GM10266 (cell line): ENCODE data around the gene UFD1.

Experiments used
- DNase-seq: peaks from one replicate; pipeline ENCODE4 v3.0.0; 2012; ENCODE audit errors: extremely low spot score
- TF ChIP-seq, protein P1 (sequence below): IDR thresholded peaks from 2 replicates; pipeline ENCODE4 v1.5.1; 2012; ENCODE audit warnings: mild to moderate bottlenecking, low read depth; ENCODE audit not compliant: control insufficient read depth, insufficient read depth; ENCODE audit errors: missing control alignments

The UFD1 gene, protein sequence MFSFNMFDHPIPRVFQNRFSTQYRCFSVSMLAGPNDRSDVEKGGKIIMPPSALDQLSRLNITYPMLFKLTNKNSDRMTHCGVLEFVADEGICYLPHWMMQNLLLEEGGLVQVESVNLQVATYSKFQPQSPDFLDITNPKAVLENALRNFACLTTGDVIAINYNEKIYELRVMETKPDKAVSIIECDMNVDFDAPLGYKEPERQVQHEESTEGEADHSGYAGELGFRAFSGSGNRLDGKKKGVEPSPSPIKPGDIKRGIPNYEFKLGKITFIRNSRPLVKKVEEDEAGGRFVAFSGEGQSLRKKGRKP

DNA sequence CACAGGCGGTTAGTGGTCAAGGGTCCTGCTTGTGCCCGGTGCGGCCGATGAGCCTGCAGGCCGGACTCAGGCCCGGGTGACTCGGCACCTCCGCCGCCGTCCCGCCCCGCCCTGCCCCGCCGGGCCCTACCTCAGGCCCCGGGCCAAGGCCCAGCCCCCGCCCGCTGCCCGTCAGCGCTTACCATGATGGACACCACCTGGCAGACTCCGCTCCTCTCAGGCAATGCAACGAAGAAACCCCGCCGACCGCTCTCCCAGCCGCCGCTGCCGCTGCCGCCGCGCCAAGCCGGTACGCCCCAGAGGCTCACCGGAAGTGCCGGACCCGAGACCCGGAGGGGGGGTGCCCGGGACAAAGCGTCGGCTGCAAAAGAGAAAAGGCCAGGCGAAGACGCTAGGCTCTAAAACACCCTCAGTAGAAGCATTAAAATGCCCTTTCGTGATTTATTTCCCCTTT lies at the start of gene UFD1:
Gene UFD1 (minus strand): TSS at position 293 of the 454 bp plus-strand sequence. CDS start 108 bp downstream, at position 185.
- TF ChIP-seq, protein P1, sequence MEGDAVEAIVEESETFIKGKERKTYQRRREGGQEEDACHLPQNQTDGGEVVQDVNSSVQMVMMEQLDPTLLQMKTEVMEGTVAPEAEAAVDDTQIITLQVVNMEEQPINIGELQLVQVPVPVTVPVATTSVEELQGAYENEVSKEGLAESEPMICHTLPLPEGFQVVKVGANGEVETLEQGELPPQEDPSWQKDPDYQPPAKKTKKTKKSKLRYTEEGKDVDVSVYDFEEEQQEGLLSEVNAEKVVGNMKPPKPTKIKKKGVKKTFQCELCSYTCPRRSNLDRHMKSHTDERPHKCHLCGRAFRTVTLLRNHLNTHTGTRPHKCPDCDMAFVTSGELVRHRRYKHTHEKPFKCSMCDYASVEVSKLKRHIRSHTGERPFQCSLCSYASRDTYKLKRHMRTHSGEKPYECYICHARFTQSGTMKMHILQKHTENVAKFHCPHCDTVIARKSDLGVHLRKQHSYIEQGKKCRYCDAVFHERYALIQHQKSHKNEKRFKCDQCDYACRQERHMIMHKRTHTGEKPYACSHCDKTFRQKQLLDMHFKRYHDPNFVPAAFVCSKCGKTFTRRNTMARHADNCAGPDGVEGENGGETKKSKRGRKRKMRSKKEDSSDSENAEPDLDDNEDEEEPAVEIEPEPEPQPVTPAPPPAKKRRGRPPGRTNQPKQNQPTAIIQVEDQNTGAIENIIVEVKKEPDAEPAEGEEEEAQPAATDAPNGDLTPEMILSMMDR = no peak
- DNase-seq = peak; percentile 83

DNA sequence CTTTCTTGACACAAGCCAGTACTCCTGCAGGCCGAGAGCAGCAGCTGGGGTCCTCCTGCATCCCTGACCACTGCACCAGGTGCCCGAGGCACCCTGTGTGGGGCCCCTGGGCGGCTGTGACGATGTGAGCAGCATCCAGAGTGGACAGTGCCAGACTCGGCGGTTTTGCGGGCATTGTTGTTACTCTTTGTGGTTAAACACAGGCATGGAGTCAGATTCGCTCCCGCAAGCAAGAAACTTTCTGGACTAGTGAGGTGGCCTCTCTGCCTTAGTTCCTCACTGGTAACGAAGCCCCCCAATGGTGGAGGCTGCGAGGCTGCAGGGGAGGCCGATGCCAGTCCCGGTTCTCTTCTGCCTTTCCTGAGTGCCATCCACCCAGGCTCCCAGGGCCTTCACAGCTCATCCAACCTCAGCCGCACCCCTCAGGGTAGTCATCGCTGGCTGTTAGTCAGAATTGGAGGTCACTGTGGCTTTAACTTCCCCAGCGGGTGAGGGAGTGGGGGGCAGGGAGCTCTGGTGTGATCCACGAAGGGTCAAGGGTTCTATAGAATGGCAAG lies 48.9 kb upstream of the UFD1 start:
- TF ChIP-seq, protein P1 = no peak
- no peak for DNase-seq

DNA sequence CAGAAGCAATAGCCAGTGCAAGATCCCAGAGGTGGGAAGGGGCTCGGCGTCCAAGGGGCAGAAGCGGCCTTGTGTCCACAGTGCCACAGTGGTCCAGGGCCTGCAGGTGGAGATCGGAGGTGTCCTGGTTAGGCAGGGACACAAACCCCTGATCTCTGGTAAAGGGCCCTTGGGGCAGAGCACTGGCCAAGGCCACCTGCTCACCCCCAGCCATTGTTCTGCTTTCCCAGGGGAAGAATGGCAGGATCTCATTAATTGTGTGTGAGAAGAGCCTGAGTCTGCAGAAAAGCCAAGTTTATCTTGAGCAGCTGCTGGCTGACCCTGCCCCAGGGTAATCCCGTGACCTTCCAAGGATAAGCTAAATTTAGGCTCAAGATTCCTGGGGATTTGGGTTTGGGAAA lies 48.3 kb upstream of the UFD1 start:
- TF ChIP-seq, protein P1 = no peak
- DNase-seq = no peak

DNA sequence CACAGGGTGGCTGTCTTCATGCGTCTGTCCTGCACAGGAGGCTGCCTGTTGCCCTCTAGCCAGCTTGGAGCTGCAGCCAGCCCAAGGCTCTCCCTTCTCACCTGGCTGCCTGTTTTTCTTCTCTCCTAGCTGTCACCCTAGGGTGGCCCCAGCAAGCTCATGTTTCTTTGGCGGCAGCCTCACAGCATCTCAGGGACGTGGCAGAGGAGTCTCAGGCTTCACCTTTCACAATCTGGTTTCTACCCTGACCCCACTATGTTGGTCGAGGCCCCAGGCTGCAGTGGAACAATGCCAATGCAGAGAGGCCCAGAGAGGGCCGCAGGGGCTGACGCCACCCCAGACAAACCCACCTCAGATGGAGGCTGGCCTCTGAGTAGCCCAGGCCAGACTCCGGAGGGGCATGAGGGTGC lies 47.7 kb upstream of the UFD1 start:
- DNase-seq = no peak
- TF ChIP-seq, protein P1 = no peak

DNA sequence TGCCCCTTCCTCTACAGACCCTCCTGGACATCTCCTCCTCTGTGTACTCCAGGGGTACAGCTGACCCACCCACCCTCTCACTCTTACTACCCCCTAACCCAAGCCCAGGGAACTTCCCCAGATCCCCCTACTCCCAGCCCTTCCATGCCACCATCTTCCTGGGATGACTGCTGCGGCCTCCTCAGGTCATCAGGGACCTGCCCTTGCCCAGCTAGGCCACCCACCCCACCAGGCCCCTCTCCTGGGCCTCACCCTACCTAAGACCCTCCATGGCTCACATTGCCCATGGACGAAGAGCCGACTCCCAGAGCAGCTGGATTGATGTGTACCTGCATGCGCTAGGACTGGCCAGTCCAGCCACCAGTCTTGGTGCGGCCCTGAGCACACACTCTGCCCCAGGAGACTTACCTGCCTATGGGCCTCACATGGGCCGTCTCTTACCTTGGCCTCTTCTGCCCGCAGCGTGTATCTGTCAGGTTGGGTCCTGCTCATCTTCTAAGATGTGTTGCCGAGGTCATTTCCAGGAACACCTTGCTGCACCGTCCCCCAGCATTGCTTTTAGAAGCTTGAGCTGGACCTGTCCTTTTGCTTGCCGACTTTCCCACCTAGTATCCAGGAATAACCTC lies 47.2 kb upstream of the UFD1 start:
- no peak for DNase-seq

DNA sequence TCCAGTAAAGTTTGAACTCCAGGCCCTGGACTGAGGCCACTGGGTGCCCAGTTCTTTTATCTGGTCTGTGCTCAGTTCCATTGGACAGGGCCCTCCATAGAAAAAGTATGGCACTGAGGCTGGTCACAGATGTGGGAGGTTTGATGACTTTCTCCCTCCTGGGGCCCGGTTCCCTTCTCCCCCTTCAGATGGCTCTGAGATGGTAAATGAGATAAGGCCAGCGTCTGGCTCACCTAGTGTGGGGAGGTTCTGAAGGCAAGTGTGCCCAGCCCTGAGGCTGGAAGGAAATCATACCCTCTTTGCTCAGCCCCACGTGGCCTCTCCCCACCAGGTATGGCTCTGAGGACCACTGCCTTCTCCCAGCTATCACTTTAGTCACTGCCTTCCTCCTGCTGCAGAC lies 46.7 kb upstream of the UFD1 start:
- no peak for DNase-seq
- TF ChIP-seq, protein P1 = no peak

More for the DNA sequence above, 47.2 kb upstream of the UFD1 start:
- TF ChIP-seq, protein P1 = no peak
